Esophagus muscularis mucosa (tissue), 4 donors: ENCODE data around the gene SCAF11. TPM values are rescaled to one million over a fixed set of nuclear protein-coding genes. Genes with fewer than 3 reads are reported as not detected.
A peak's percentile ranks its signal among the peaks of the same experiment; 100 is the strongest.
"Not testable (repeated sequence)": the region's sequence is repeated elsewhere in the genome, so short reads cannot be mapped to it uniquely, and the experiment has no call there.

Experiments
- DNase-seq: peaks from one replicate; pipeline ENCODE4 v3.0.0-alpha.2; 2017; ENCODE audit errors: extremely low spot score
- H3K27ac ChIP-seq, 4 donors: fragments of 200-600 bp; sonication (generic); replicated peaks in 1 of 4; 1 replicate in 3 of 4; 2 replicates in 1 of 4; pipeline ENCODE4 v1.5.1; 2016 to 2019; ENCODE audit warnings: mild to moderate bottlenecking in 1 of 4
- H3K27me3 ChIP-seq, 4 donors: fragments of 200-600 bp; sonication (generic); one replicate each; pipeline versions ENCODE4 v1.5.1 to v1.6.0; 2016 to 2019
- H3K36me3 ChIP-seq, 4 donors: fragments of 200-600 bp; sonication (generic); one replicate each; pipeline ENCODE4 v1.5.1; 2016 to 2019
- H3K4me1 ChIP-seq, 4 donors: fragments of 200-600 bp; sonication (generic); one replicate each; pipeline ENCODE4 v1.5.1; 2016 to 2019
- H3K4me3 ChIP-seq, 4 donors: fragments of 200-600 bp; sonication (generic); 1 replicate in 2 of 4; 2 replicates in 2 of 4; pipeline ENCODE4 v1.5.1; 2016 to 2019; ENCODE audit warnings: mild to moderate bottlenecking in 4 of 4, moderate library complexity in 1 of 4
- H3K9me3 ChIP-seq, 4 donors: fragments of 200-600 bp; sonication (generic); 1 replicate in 3 of 4; 2 replicates in 1 of 4; pipeline ENCODE4 v1.5.1; 2016 to 2019
- CTCF ChIP-seq, 3 experiments: fragments of 200-600 bp in 2 of 3; fragments of 450-650 bp in 1 of 3; sonication (generic) in 2 of 3; IDR thresholded peaks; one replicate each; pipeline ENCODE4 v1.5.1; 2017 to 2019; ENCODE audit warnings: antibody characterized with exemption in 3 of 3, mild to moderate bottlenecking in 2 of 3, moderate library complexity in 1 of 3
- EP300 ChIP-seq: sonication (generic); formaldehyde crosslinking; IDR thresholded peaks from one replicate; pipeline ENCODE4 v1.6.1; 2017; ENCODE audit warnings: antibody characterized with exemption
- POLR2A ChIP-seq: fragments of 450-650 bp; IDR thresholded peaks from one replicate; pipeline ENCODE4 v1.6.1; 2017; ENCODE audit warnings: antibody characterized with exemption, moderate library complexity, mild to moderate bottlenecking, low read depth
- POLR2AphosphoS5 ChIP-seq, 2 donors: sonication (generic); formaldehyde crosslinking; IDR thresholded peaks; one replicate each; pipeline ENCODE4 v1.6.1; 2017; ENCODE audit warnings: antibody characterized with exemption in 2 of 2
- WGBS: methylation state at CpG from one replicate; pipeline ENCODE4 v1.1.5; 2018; 5-methylcytosine and 5-hydroxymethylcytosine counted together
- intact Hi-C: fragments of 100-400 bp; cut with DNase I; formaldehyde crosslinking; loops from one replicate; pipeline ENCODE4 v1.15.1; 2023
- total RNA-seq, 4 donors: library from RNA; depleted of rRNA; stranded (reverse); fragments of >200 nt; gene quantifications; one replicate each; pipeline versions ENCODE4 v1.1.0 to v1.2.1, GENCODE V29; 2016

Gene SCAF11
- 100 to 1,000 TPM; 117 to 150 (median 132) TPM for total RNA-seq

GRCh38 chr12:45990468-45991283, at the start of gene SCAF11:
TSS of gene SCAF11 (minus strand) at chr12:45990574. CDS start at chr12:45964167, 26,407 bp downstream.
- Histone ChIP-seq H3K4me1 (peaks cover 32 to 43% (median 38%) of the 10 kb centered on the region in 4 donors), H3K4me3 (peak within 1 kb of the TSS; percentile 76 to 90 (median 86)), H3K36me3 (peaks cover 0 to 4% (median 0%) of the 10 kb centered on the region in 4 donors), H3K9me3 (no peaks in the 10 kb centered on the region), H3K27ac (peak within 1 kb of the TSS; percentile 95 to 99 (median 97)), H3K27me3 (no peaks in the 10 kb centered on the region)
- TF ChIP-seq CTCF (IDR thresholded peaks at IDR 0.05) (peak in 2 of 3 experiments; percentile 98), POLR2AphosphoS5 (IDR thresholded peaks at IDR 0.05) (peak; percentile 94 to 99), POLR2A (peak; percentile 95), EP300 (peak; percentile 28)
- intact Hi-C loops: loop anchor here (1.0 to 10.0 kb wide), 2 partner anchors 261 to 384 kb away; partner anchors contain the start of genes ARID2 and SLC38A2
- DNase-seq: peak; percentile 100
- 2% methylated on average over 20 of the region's 54 CpGs for WGBS

GRCh38 chr12:46037066-46037465, 46.7 kb upstream of the SCAF11 start:
- H3K27me3 ChIP-seq, H3K27ac ChIP-seq, H3K36me3 ChIP-seq, H3K9me3 ChIP-seq, DNase-seq, H3K4me3 ChIP-seq, intact Hi-C loops, H3K4me1 ChIP-seq: not testable (repeated sequence)
- 6% methylated on average over 2 of the region's 4 CpGs for WGBS

- H3K36me3 ChIP-seq: no peaks in the 10 kb centered on the region
- no peak overlapping the region for H3K4me3 ChIP-seq
- H3K4me1 ChIP-seq: no peaks in the 10 kb centered on the region
- intact Hi-C loops: no loop called here
- no peak overlapping the region for H3K27ac ChIP-seq
- peaks cover 0 to 59% (median 40%) of the 10 kb centered on the region in 4 donors for H3K9me3 ChIP-seq
- TF ChIP-seq POLR2A: no peak
- TF ChIP-seq EP300: no peak
- TF ChIP-seq POLR2AphosphoS5 (IDR thresholded peaks at IDR 0.05): no peak
- TF ChIP-seq CTCF (IDR thresholded peaks at IDR 0.05): no peak
- no peaks in the 10 kb centered on the region for H3K27me3 ChIP-seq
- no peak for DNase-seq
These were observed 36.8 kb upstream of the SCAF11 start for GRCh38 chr12:46027172-46027571.

- Histone ChIP-seq H3K36me3 (no peaks in the 10 kb centered on the region), H3K4me1 (no peaks in the 10 kb centered on the region), H3K27me3 (no peaks in the 10 kb centered on the region), H3K9me3 (peaks cover 0 to 73% (median 46%) of the 10 kb centered on the region in 4 donors), H3K27ac (no peak overlapping the region), H3K4me3 (no peak overlapping the region)
- TF ChIP-seq CTCF (IDR thresholded peaks at IDR 0.05) (no peak), POLR2A (no peak), EP300 (no peak), POLR2AphosphoS5 (IDR thresholded peaks at IDR 0.05) (no peak)
- intact Hi-C loops: no loop called here
- 80% methylated on average over 2 of the region's 2 CpGs for WGBS
- no peak for DNase-seq
These were observed 33.7 kb upstream of the SCAF11 start for GRCh38 chr12:46024099-46024498.

GRCh38 chr12:46020768-46021167, 30.4 kb upstream of the SCAF11 start:
- no peaks in the 10 kb centered on the region for H3K27me3 ChIP-seq
- no peak overlapping the region for H3K4me3 ChIP-seq
- H3K9me3 ChIP-seq: peaks cover 0 to 42% (median 17%) of the 10 kb centered on the region in 4 donors
- no peak overlapping the region for H3K27ac ChIP-seq
- TF ChIP-seq EP300 (no peak), POLR2A (no peak), CTCF (IDR thresholded peaks at IDR 0.05) (no peak), POLR2AphosphoS5 (IDR thresholded peaks at IDR 0.05) (no peak)
- no peaks in the 10 kb centered on the region for H3K4me1 ChIP-seq
- intact Hi-C loops: no loop called here
- DNase-seq: no peak
- no peaks in the 10 kb centered on the region for H3K36me3 ChIP-seq

GRCh38 chr12:46018712-46019111, 28.3 kb upstream of the SCAF11 start:
- H3K27me3 ChIP-seq, intact Hi-C loops, H3K4me1 ChIP-seq, H3K36me3 ChIP-seq, H3K27ac ChIP-seq, H3K4me3 ChIP-seq, DNase-seq: not testable (repeated sequence)
- WGBS: 89% methylated on average over 2 of the region's 4 CpGs
- H3K9me3 ChIP-seq: peaks cover 0 to 23% (median 5%) of the 10 kb centered on the region in 4 donors

GRCh38 chr12:46017866-46018375, 27.5 kb upstream of the SCAF11 start:
- H3K4me3 ChIP-seq, H3K36me3 ChIP-seq, DNase-seq, intact Hi-C loops, H3K4me1 ChIP-seq, H3K27ac ChIP-seq, H3K27me3 ChIP-seq: not testable (repeated sequence)
- WGBS: 91% methylated on average over 19 of the region's 33 CpGs
- H3K9me3 ChIP-seq: peaks cover 0 to 19% (median 5%) of the 10 kb centered on the region in 4 donors
